HG02938 (cell line): ENCODE data around the gene ZCCHC14.
"Not testable (repeated sequence)": the region's sequence is repeated elsewhere in the genome, so short reads cannot be mapped to it uniquely, and the experiment has no call there.

Experiments
- ATAC-seq: cut with Tn5 transposase; IDR thresholded peaks from one replicate; pipeline ENCODE4 v1.9.1; 2021; ENCODE audit warnings: mild to moderate bottlenecking, moderate library complexity; ENCODE audit not compliant: unreplicated experiment

Gene ZCCHC14

GRCh38 chr16:87525352-87525751, 32.5 kb upstream of the ZCCHC14 start:
- ATAC-seq, result no peak

- no peak for ATAC-seq
Observed at GRCh38 chr16:87524407-87524806, 31.6 kb upstream of the ZCCHC14 start.

- not testable (repeated sequence) for ATAC-seq
Observed at GRCh38 chr16:87523605-87524004, 30.8 kb upstream of the ZCCHC14 start.

- not testable (repeated sequence) for ATAC-seq
Observed at GRCh38 chr16:87521764-87522163, 28.9 kb upstream of the ZCCHC14 start.

GRCh38 chr16:87519170-87519569, 26.3 kb upstream of the ZCCHC14 start:
- not testable (repeated sequence) for ATAC-seq

GRCh38 chr16:87518430-87519051, 25.7 kb upstream of the ZCCHC14 start:
- ATAC-seq, result not testable (repeated sequence)

- ATAC-seq, result not testable (repeated sequence)
Observed at GRCh38 chr16:87517610-87518429, 25.0 kb upstream of the ZCCHC14 start.

- no peak for ATAC-seq
Observed at GRCh38 chr16:87516361-87516760, 23.5 kb upstream of the ZCCHC14 start.

GRCh38 chr16:87515475-87516330, 22.9 kb upstream of the ZCCHC14 start:
- ATAC-seq, result no peak

- not testable (repeated sequence) for ATAC-seq
Observed at GRCh38 chr16:87509778-87510177, 17.0 kb upstream of the ZCCHC14 start.

GRCh38 chr16:87507351-87508069, 14.7 kb upstream of the ZCCHC14 start:
- ATAC-seq, result no peak

GRCh38 chr16:87506423-87507350, 13.9 kb upstream of the ZCCHC14 start:
- ATAC-seq, result no peak

GRCh38 chr16:87505834-87506233, 13.0 kb upstream of the ZCCHC14 start:
- no peak for ATAC-seq

- not testable (repeated sequence) for ATAC-seq
Observed at GRCh38 chr16:87503232-87503937, 10.6 kb upstream of the ZCCHC14 start.

GRCh38 chr16:87502308-87502969, 9.6 kb upstream of the ZCCHC14 start:
- ATAC-seq, result no peak

- ATAC-seq, result no peak
Observed at GRCh38 chr16:87501117-87501516, 8.3 kb upstream of the ZCCHC14 start.

- no peak for ATAC-seq
Observed at GRCh38 chr16:87499189-87499486, 6.3 kb upstream of the ZCCHC14 start.

GRCh38 chr16:87498324-87499188, 5.7 kb upstream of the ZCCHC14 start:
- no peak for ATAC-seq
